HG02763 (cell line): ENCODE data around the gene OR51E2.

Experiments
- ATAC-seq: cut with Tn5 transposase; IDR thresholded peaks from one replicate; pipeline ENCODE4 v1.9.1; 2021; ENCODE audit warnings: mild to moderate bottlenecking, moderate library complexity; ENCODE audit not compliant: unreplicated experiment

OR51E2 gene

GRCh38 chr11:4664183-4664582, 33.5 kb downstream of the OR51E2 start:
- ATAC-seq = no peak

- no peak for ATAC-seq
These were observed 34.8 kb downstream of the OR51E2 start for GRCh38 chr11:4662876-4663275.

GRCh38 chr11:4658629-4659445, 38.8 kb downstream of the OR51E2 start:
- no peak for ATAC-seq

GRCh38 chr11:4654635-4655369, 42.9 kb downstream of the OR51E2 start:
- no peak for ATAC-seq

GRCh38 chr11:4647766-4648165, 49.9 kb downstream of the OR51E2 start:
- no peak for ATAC-seq

- no peak for ATAC-seq
These were observed 51.7 kb downstream of the OR51E2 start for GRCh38 chr11:4645974-4646373.

GRCh38 chr11:4644233-4644632, 53.4 kb downstream of the OR51E2 start:
- ATAC-seq = no peak

- ATAC-seq = no peak
These were observed 54.0 kb downstream of the OR51E2 start, which contains the start of gene OR51E1 for GRCh38 chr11:4643682-4644081. OR51E1 (plus strand) TSS chr11:4643982; CDS start chr11:4652527, 8,545 bp downstream.

GRCh38 chr11:4643076-4643475, 54.6 kb downstream of the OR51E2 start:
- ATAC-seq = no peak

- no peak for ATAC-seq
These were observed 55.6 kb downstream of the OR51E2 start for GRCh38 chr11:4642043-4642442.

- ATAC-seq = no peak
These were observed 56.2 kb downstream of the OR51E2 start for GRCh38 chr11:4641501-4641900.

- no peak for ATAC-seq
These were observed 57.7 kb downstream of the OR51E2 start for GRCh38 chr11:4639931-4640330.

GRCh38 chr11:4637662-4638047, 60.0 kb downstream of the OR51E2 start:
- ATAC-seq = no peak

GRCh38 chr11:4636962-4637661, 60.5 kb downstream of the OR51E2 start, which contains the start of gene OR51D1:
OR51D1 (plus strand) TSS chr11:4637477; CDS start chr11:4639791, 2,314 bp downstream.
- ATAC-seq = peak; percentile 88

GRCh38 chr11:4636136-4636535, 61.5 kb downstream of the OR51E2 start:
- ATAC-seq = no peak
